Neural cell (in vitro differentiated cells): Measurements from ENCODE around the gene NFYC. TPM values are rescaled to one million over a fixed set of nuclear protein-coding genes. Genes with fewer than 3 reads are reported as not detected.

Experiments used
- H2AFZ ChIP-seq: fragments of 200-600, 300-800 bp; sonication (generic), shearing (Covaris generic); 2 replicates; pipeline ENCODE4 v1.6.0; 2014; ENCODE audit warnings: low read depth, mild to moderate bottlenecking, antibody characterized with exemption, low read length, moderate library complexity
- H3F3A ChIP-seq: fragments of 200-600 bp; shearing (Covaris generic); 2 replicates; pipeline ENCODE4 v1.6.1; 2016; ENCODE audit warnings: mild to moderate bottlenecking, moderate library complexity, mixed read lengths, antibody characterized with exemption, low read length; ENCODE audit not compliant: insufficient read depth, poor library complexity, severe bottlenecking
- H3K27ac ChIP-seq: fragments of 200-600, 300-800 bp; sonication (generic), shearing (Covaris generic); 2 replicates; pipeline ENCODE4 v1.5.1; 2014; ENCODE audit warnings: mild to moderate bottlenecking, low read length, moderate library complexity
- H3K27me3 ChIP-seq: fragments of 300-800, 200-600 bp; sonication (generic), shearing (Covaris generic); 2 replicates; pipeline ENCODE4 v1.6.0; 2014; ENCODE audit warnings: mild to moderate bottlenecking, low read depth, low read length, moderate library complexity; ENCODE audit not compliant: insufficient read depth
- H3K36me3 ChIP-seq: fragments of 300-800, 200-600 bp; sonication (generic), shearing (Covaris generic); 2 replicates; pipeline ENCODE4 v1.5.1; 2014; ENCODE audit warnings: mild to moderate bottlenecking, antibody characterized with exemption, low read length, moderate library complexity; ENCODE audit not compliant: insufficient read depth
- H3K4me2 ChIP-seq: fragments of 300-800, 200-600 bp; sonication (generic), shearing (Covaris generic); 2 replicates; pipeline ENCODE4 v1.6.0; 2014; ENCODE audit warnings: mild to moderate bottlenecking, low read length
- H3K4me3 ChIP-seq: fragments of 300-800, 200-600 bp; sonication (generic), shearing (Covaris generic); 2 replicates; pipeline ENCODE4 v1.5.1; 2014; ENCODE audit warnings: mild to moderate bottlenecking, low read length, moderate library complexity
- H3K79me2 ChIP-seq: fragments of 200-600 bp; shearing (Covaris generic); replicated peaks from 2 replicates; pipeline ENCODE4 v1.6.0; 2014; ENCODE audit warnings: mild to moderate bottlenecking, low read length, moderate library complexity; ENCODE audit not compliant: insufficient read depth
- H3K9ac ChIP-seq: fragments of 300-800, 200-600 bp; sonication (generic), shearing (Covaris generic); 2 replicates; pipeline ENCODE4 v1.6.1; 2016; ENCODE audit warnings: mild to moderate bottlenecking, low read length, mixed read lengths
- H3K9me2 ChIP-seq: fragments of 200-600 bp; shearing (Covaris generic); 2 replicates; pipeline ENCODE4 v1.6.1; 2016; ENCODE audit warnings: mild to moderate bottlenecking, low read length, mixed read lengths; ENCODE audit not compliant: insufficient read depth
- H3K9me3 ChIP-seq: fragments of 200-600, 300-800 bp; sonication (generic), shearing (Covaris generic); 2 replicates; pipeline ENCODE4 v1.6.1; 2016; ENCODE audit warnings: mild to moderate bottlenecking, mixed run types, low read length, moderate library complexity, mixed read lengths
- H4K20me1 ChIP-seq: fragments of 200-600 bp; shearing (Covaris generic); 2 replicates; pipeline ENCODE4 v1.6.1; 2016; ENCODE audit warnings: mild to moderate bottlenecking, mixed run types; ENCODE audit not compliant: insufficient read depth
- CTCF ChIP-seq: fragments of 450-650 bp; IDR thresholded peaks from 2 replicates; pipeline ENCODE4 v1.5.1; 2014; ENCODE audit warnings: antibody characterized with exemption, mild to moderate bottlenecking, moderate library complexity; ENCODE audit not compliant: poor library complexity, severe bottlenecking
- EP300 ChIP-seq: fragments of 450-650 bp; conservative IDR thresholded peaks from 2 replicates; pipeline ENCODE4 v1.6.1; 2014; ENCODE audit warnings: antibody characterized with exemption, mild to moderate bottlenecking, moderate library complexity; ENCODE audit not compliant: poor library complexity, severe bottlenecking
- EZH2 ChIP-seq: fragments of 200-600, 300-800 bp; shearing (Covaris generic), sonication (generic); IDR thresholded peaks from 2 replicates; pipeline ENCODE4 v1.6.1; 2014; ENCODE audit warnings: antibody characterized with exemption, low read length, borderline replicate concordance, mild to moderate bottlenecking; ENCODE audit not compliant: insufficient read depth, poor library complexity, severe bottlenecking
- MXI1 ChIP-seq: fragments of 450-650 bp; conservative IDR thresholded peaks from 2 replicates; pipeline ENCODE4 v1.6.1; 2014; ENCODE audit warnings: antibody characterized with exemption, mild to moderate bottlenecking; ENCODE audit not compliant: poor library complexity, severe bottlenecking
- POLR2AphosphoS5 ChIP-seq: IDR thresholded peaks from 2 replicates; pipeline ENCODE4 v1.6.1; 2012
- RAD21 ChIP-seq: fragments of 450-650 bp; conservative IDR thresholded peaks from 2 replicates; pipeline ENCODE4 v1.6.1; 2014; ENCODE audit warnings: antibody characterized with exemption, mild to moderate bottlenecking, moderate library complexity
- SMC3 ChIP-seq: fragments of 450-650 bp; conservative IDR thresholded peaks from 2 replicates; pipeline ENCODE4 v1.6.1; 2014; ENCODE audit warnings: antibody characterized with exemption, mild to moderate bottlenecking, moderate library complexity; ENCODE audit not compliant: poor library complexity
- TAF1 ChIP-seq: IDR thresholded peaks from 2 replicates; pipeline ENCODE4 v1.6.1; 2012; ENCODE audit warnings: low read depth
- polyA plus RNA-seq: library from polyadenylated mRNA; depleted of rRNA; stranded (reverse); fragments of >200 nt; gene quantifications from 2 replicates; pipeline ENCODE4 v1.2.3, GENCODE V29; 2014
- TF ChIP-seq, protein P1 (sequence below): IDR thresholded peaks from 2 replicates; pipeline ENCODE4 v1.6.1; 2012; ENCODE audit warnings: borderline replicate concordance

Gene NFYC
- polyA plus RNA-seq, 1 donor from 2014 or later, result 66.0 TPM

GRCh38 chr1:40646315-40646714 lies 45.2 kb upstream of the NFYC start:
- Histone ChIP-seq H4K20me1 (no peaks in the 10 kb centered on the region), H3K4me3 (no peak overlapping the region), H3K4me2 (no peak overlapping the region), H2AFZ (no peak overlapping the region), H3K79me2 (no peaks in the 10 kb centered on the region), H3K27me3 (no peaks in the 10 kb centered on the region), H3K27ac (no peak overlapping the region), H3K9me2 (no peaks in the 10 kb centered on the region), H3F3A (no peaks in the 10 kb centered on the region), H3K9me3 (no peaks in the 10 kb centered on the region), H3K9ac (no peak overlapping the region), H3K36me3 (no peaks in the 10 kb centered on the region)
- TF ChIP-seq SMC3, result no peak
- no peak for TF ChIP-seq EP300
- no peak for TF ChIP-seq MXI1
- TF ChIP-seq EZH2, result no peak
- TF ChIP-seq, protein P1, sequence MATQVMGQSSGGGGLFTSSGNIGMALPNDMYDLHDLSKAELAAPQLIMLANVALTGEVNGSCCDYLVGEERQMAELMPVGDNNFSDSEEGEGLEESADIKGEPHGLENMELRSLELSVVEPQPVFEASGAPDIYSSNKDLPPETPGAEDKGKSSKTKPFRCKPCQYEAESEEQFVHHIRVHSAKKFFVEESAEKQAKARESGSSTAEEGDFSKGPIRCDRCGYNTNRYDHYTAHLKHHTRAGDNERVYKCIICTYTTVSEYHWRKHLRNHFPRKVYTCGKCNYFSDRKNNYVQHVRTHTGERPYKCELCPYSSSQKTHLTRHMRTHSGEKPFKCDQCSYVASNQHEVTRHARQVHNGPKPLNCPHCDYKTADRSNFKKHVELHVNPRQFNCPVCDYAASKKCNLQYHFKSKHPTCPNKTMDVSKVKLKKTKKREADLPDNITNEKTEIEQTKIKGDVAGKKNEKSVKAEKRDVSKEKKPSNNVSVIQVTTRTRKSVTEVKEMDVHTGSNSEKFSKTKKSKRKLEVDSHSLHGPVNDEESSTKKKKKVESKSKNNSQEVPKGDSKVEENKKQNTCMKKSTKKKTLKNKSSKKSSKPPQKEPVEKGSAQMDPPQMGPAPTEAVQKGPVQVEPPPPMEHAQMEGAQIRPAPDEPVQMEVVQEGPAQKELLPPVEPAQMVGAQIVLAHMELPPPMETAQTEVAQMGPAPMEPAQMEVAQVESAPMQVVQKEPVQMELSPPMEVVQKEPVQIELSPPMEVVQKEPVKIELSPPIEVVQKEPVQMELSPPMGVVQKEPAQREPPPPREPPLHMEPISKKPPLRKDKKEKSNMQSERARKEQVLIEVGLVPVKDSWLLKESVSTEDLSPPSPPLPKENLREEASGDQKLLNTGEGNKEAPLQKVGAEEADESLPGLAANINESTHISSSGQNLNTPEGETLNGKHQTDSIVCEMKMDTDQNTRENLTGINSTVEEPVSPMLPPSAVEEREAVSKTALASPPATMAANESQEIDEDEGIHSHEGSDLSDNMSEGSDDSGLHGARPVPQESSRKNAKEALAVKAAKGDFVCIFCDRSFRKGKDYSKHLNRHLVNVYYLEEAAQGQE, result no peak
- no peak for TF ChIP-seq POLR2AphosphoS5
- TF ChIP-seq TAF1, result no peak

- Histone ChIP-seq H3K9me2 (no peaks in the 10 kb centered on the region), H3F3A (no peaks in the 10 kb centered on the region), H3K27me3 (no peaks in the 10 kb centered on the region), H3K9ac (no peak overlapping the region), H3K9me3 (no peaks in the 10 kb centered on the region), H3K27ac (no peak overlapping the region), H2AFZ (no peak overlapping the region), H4K20me1 (no peaks in the 10 kb centered on the region), H3K36me3 (no peaks in the 10 kb centered on the region), H3K4me3 (no peak overlapping the region), H3K4me2 (no peak overlapping the region), H3K79me2 (no peaks in the 10 kb centered on the region)
- TF ChIP-seq, protein P1, result no peak
- no peak for TF ChIP-seq MXI1
- TF ChIP-seq RAD21, result no peak
- TF ChIP-seq EP300, result no peak
- no peak for TF ChIP-seq POLR2AphosphoS5
- TF ChIP-seq TAF1, result no peak
- no peak for TF ChIP-seq CTCF
- no peak for TF ChIP-seq SMC3
- no peak for TF ChIP-seq EZH2
These were observed 43.3 kb upstream of the NFYC start for GRCh38 chr1:40648200-40648599.
